CD14-positive monocyte (primary cell): ENCODE results near the gene CSPG4. TPM values are rescaled to one million over a fixed set of nuclear protein-coding genes. Genes with fewer than 3 reads are reported as not detected.
A peak's percentile ranks its signal among the peaks of the same experiment; 100 is the strongest.

Experiments
- DNase-seq, 3 donors: peaks; one replicate each; pipeline ENCODE4 v3.0.0-alpha.2; 2011 to 2022
- H2AFZ ChIP-seq: 2 replicates; pipeline ENCODE4 v1.6.0; 2012; ENCODE audit warnings: mild to moderate bottlenecking, low read depth, low read length, inconsistent platforms; ENCODE audit not compliant: insufficient read depth, poor library complexity, severe bottlenecking
- H3K27ac ChIP-seq, 2 donors: 1 replicate in 1 of 2; 2 replicates in 1 of 2; pipeline ENCODE4 v1.5.1; 2012 to 2013; ENCODE audit warnings: low read length in 2 of 2, control low read depth in 1 of 2, inconsistent platforms in 1 of 2, low read depth in 1 of 2, mild to moderate bottlenecking in 1 of 2
- H3K27me3 ChIP-seq, 2 donors: one replicate each; pipeline versions ENCODE4 v1.6.0 to v1.6.1; 2011 to 2013; ENCODE audit warnings: low read length in 2 of 2; ENCODE audit not compliant: control insufficient read depth in 2 of 2, insufficient read depth in 2 of 2
- H3K36me3 ChIP-seq, 2 donors: replicated peaks in 1 of 2; 1 replicate in 1 of 2; 2 replicates in 1 of 2; pipeline versions ENCODE4 v1.5.1 to v1.6.1; 2012 to 2013; ENCODE audit warnings: low read length in 2 of 2, control low read depth in 1 of 2, inconsistent platforms in 1 of 2, mild to moderate bottlenecking in 1 of 2; ENCODE audit not compliant: insufficient read depth in 2 of 2, control insufficient read depth in 1 of 2
- H3K4me1 ChIP-seq, 2 donors: 1 replicate in 1 of 2; 2 replicates in 1 of 2; pipeline versions ENCODE4 v1.5.1 to v1.6.1; 2012 to 2013; ENCODE audit warnings: low read length in 2 of 2, control low read depth in 1 of 2, inconsistent platforms in 1 of 2, mild to moderate bottlenecking in 1 of 2, moderate library complexity in 1 of 2; ENCODE audit not compliant: insufficient read depth in 2 of 2, control insufficient read depth in 1 of 2
- H3K4me2 ChIP-seq: replicated peaks from 2 replicates; pipeline ENCODE3; 2012; ENCODE audit warnings: low read length, moderate library complexity, mild to moderate bottlenecking; ENCODE audit not compliant: poor library complexity, severe bottlenecking; ENCODE audit errors: extremely low read depth
- H3K4me3 ChIP-seq, 3 experiments: fragments of 200-600 bp in 1 of 3; sonication (generic) in 1 of 3; replicated peaks in 1 of 3; 1 replicate in 2 of 3; 2 replicates in 1 of 3; pipeline ENCODE4 v1.5.1; 2011 to 2013; ENCODE audit warnings: low read length in 3 of 3, mild to moderate bottlenecking in 3 of 3, control low read depth in 2 of 3, low read depth in 2 of 3, inconsistent platforms in 1 of 3, moderate library complexity in 1 of 3
- H3K79me2 ChIP-seq: 2 replicates; pipeline ENCODE4 v1.6.0; 2012; ENCODE audit warnings: mild to moderate bottlenecking, control low read depth, inconsistent platforms, low read length, moderate library complexity; ENCODE audit not compliant: insufficient read depth
- H3K9ac ChIP-seq: 2 replicates; pipeline ENCODE4 v1.6.0; 2017; ENCODE audit warnings: low read length, mild to moderate bottlenecking; ENCODE audit not compliant: insufficient read depth, poor library complexity, severe bottlenecking
- H3K9me3 ChIP-seq, 2 donors: replicated peaks in 1 of 2; 1 replicate in 1 of 2; 2 replicates in 1 of 2; pipeline versions ENCODE4 v1.5.1 to v1.6.1; 2012 to 2013; ENCODE audit warnings: low read length in 2 of 2, control low read depth in 1 of 2; ENCODE audit not compliant: control insufficient read depth in 1 of 2, insufficient read depth in 1 of 2
- H4K20me1 ChIP-seq: 2 replicates; pipeline ENCODE4 v1.6.0; 2012; ENCODE audit warnings: mild to moderate bottlenecking, low read length, control low read depth, moderate library complexity; ENCODE audit not compliant: insufficient read depth
- H3K27ac Mint-ChIP-seq, 7 donors: one replicate each; pipeline ENCODE4 v1.8.0; 2020; ENCODE audit warnings: mild to moderate bottlenecking in 7 of 7, mixed read lengths in 7 of 7, moderate library complexity in 6 of 7, inconsistent platforms in 2 of 7
- H3K27me3 Mint-ChIP-seq, 3 donors: one replicate each; pipeline ENCODE4 v1.8.0; 2021 to 2022; ENCODE audit warnings: low read depth in 3 of 3, mild to moderate bottlenecking in 3 of 3, mixed read lengths in 3 of 3, moderate library complexity in 3 of 3, inconsistent platforms in 1 of 3
- H3K36me3 Mint-ChIP-seq, 2 donors: one replicate each; pipeline ENCODE4 v1.8.0; 2020; ENCODE audit warnings: mixed read lengths in 2 of 2, inconsistent platforms in 1 of 2, mild to moderate bottlenecking in 1 of 2
- H3K4me1 Mint-ChIP-seq: one replicate; pipeline ENCODE4 v1.8.0; 2020; ENCODE audit warnings: mild to moderate bottlenecking, mixed read lengths
- H3K4me3 Mint-ChIP-seq, 2 donors: one replicate each; pipeline ENCODE4 v1.8.0; 2020; ENCODE audit warnings: mild to moderate bottlenecking in 2 of 2, mixed read lengths in 2 of 2, moderate library complexity in 1 of 2
- H3K9me3 Mint-ChIP-seq, 7 donors: one replicate each; pipeline ENCODE4 v1.8.0; 2020 to 2022; ENCODE audit warnings: mixed read lengths in 7 of 7, mild to moderate bottlenecking in 6 of 7, moderate library complexity in 6 of 7, inconsistent platforms in 2 of 7
- CTCF ChIP-seq: fragments of 200-600 bp; IDR thresholded peaks from one replicate; pipeline ENCODE4 v1.8.0; 2022; ENCODE audit warnings: antibody characterized with exemption, mild to moderate bottlenecking
- WGBS: methylation state at CpG from one replicate; pipeline ENCODE4 v1.1.5; 2013; ENCODE audit warnings: missing lambda C conversion rate; ENCODE audit not compliant: insufficient coverage; 5-methylcytosine and 5-hydroxymethylcytosine counted together
- intact Hi-C, 2 donors: fragments of 100-400 bp; cut with micrococcal nuclease; formaldehyde crosslinking; loops; one replicate each; pipeline versions ENCODE4 v1.15.0 to v1.15.1; 2023
- polyA plus RNA-seq, 3 donors: library from polyadenylated mRNA; depleted of rRNA in 1 of 3; unstranded in 2 of 3; stranded (reverse) in 1 of 3; fragments of 300-500 nt in 2 of 3; fragments of >200 nt in 1 of 3; fragmentation: Illumina TruSeq in 2 of 3; gene quantifications; 1 replicate in 2 of 3; 2 replicates in 1 of 3; pipeline ENCODE4 v1.2.3, GENCODE V29; 2012 to 2021

CSPG4 gene
- polyA plus RNA-seq, 3 donors, result not detected

DNA sequence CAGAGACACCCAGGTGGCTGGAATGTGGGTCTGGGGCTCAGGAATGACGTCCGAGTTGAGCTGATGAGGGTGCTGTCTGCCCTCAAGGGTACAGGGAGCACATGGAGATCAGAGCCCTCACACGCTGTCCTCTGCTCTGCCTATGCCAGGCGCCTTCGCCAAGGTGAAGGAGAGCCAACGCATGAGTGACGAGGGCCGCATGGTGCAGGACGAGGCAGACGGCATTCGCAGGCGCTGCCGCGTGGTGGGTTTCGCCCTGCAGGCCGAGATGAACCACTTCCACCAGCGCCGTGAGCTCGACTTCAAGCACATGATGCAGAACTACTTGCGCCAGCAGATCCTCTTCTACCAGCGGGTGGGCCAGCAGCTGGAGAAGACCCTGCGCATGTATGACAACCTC lies 55.8 kb downstream of the CSPG4 start:
- TF ChIP-seq CTCF, result no peak

DNA sequence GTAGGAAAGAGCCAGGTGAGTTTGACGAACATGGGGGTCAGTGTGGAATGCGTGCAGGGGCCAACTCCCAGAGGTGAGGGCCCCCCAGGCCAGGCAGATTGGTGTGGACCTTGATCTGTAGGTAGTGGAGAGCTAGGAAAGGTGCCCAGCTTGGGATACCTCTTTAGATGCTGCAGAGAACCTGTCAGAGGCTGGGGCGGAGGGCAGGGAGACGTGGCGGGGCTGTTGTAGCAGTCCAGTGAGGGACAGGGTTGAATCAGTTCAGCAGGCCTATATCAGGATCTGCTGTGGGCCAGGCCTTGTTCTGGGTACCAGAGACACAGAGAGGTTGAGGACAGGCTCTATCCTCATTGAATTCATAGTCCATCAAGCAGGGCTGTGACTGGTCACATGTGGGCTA lies 56.3 kb downstream of the CSPG4 start:
- Mint-ChIP-seq H3K9me3 (no peaks in the 10 kb centered on the region), H3K27ac (peak overlapping the region in 2 of 7 donors; percentile 16 to 54), H3K4me3 (no peak overlapping the region), H3K36me3 (peaks cover 27 to 34% of the 10 kb centered on the region in 2 donors), H3K4me1 (peaks cover 15% of the 10 kb centered on the region), H3K27me3 (peaks cover 0 to 3% (median 1%) of the 10 kb centered on the region in 3 donors)
- Histone ChIP-seq H2AFZ (no peak overlapping the region), H3K4me3 (no peak overlapping the region), H3K27ac (no peak overlapping the region), H3K9me3 (no peaks in the 10 kb centered on the region), H3K79me2 (no peaks in the 10 kb centered on the region), H4K20me1 (peaks cover 34% of the 10 kb centered on the region), H3K4me1 (peaks cover 8 to 12% of the 10 kb centered on the region in 2 donors), H3K36me3 (peaks cover 0 to 42% of the 10 kb centered on the region in 2 donors), H3K4me2 (no peak overlapping the region), H3K9ac (no peak overlapping the region), H3K27me3 (no peaks in the 10 kb centered on the region)
- no peak for TF ChIP-seq CTCF
- DNase-seq, result no peak
- intact Hi-C loops, result no loop called here
- WGBS, result 99% methylated on average over 5 of the region's 5 CpGs

More for the DNA sequence above, 55.8 kb downstream of the CSPG4 start:
- intact Hi-C loops, result no loop called here
- H3K27me3 ChIP-seq, result no peaks in the 10 kb centered on the region
- H3K9me3 ChIP-seq, result no peaks in the 10 kb centered on the region
- no peak overlapping the region for H3K4me3 ChIP-seq
- H3K9me3 Mint-ChIP-seq, result no peaks in the 10 kb centered on the region
- H3K27me3 Mint-ChIP-seq, result peaks cover 0 to 3% (median 1%) of the 10 kb centered on the region in 3 donors
- no peak overlapping the region for H3K27ac ChIP-seq
- H3K36me3 ChIP-seq, result peaks cover 0 to 42% of the 10 kb centered on the region in 2 donors
- no peak overlapping the region for H3K4me2 ChIP-seq
- H3K36me3 Mint-ChIP-seq, result peaks cover 27 to 33% of the 10 kb centered on the region in 2 donors
- WGBS, result 98% methylated on average over 22 of the region's 22 CpGs
- no peak for DNase-seq
- H3K79me2 ChIP-seq, result no peaks in the 10 kb centered on the region
- H3K4me3 Mint-ChIP-seq, result no peak overlapping the region
- H2AFZ ChIP-seq, result no peak overlapping the region
- H3K27ac Mint-ChIP-seq, result no peak overlapping the region
- H3K9ac ChIP-seq, result no peak overlapping the region
- peaks cover 29% of the 10 kb centered on the region for H4K20me1 ChIP-seq
- H3K4me1 ChIP-seq, result peaks cover 4 to 7% of the 10 kb centered on the region in 2 donors
- peaks cover 10% of the 10 kb centered on the region for H3K4me1 Mint-ChIP-seq
